Gastrocnemius medialis (tissue), 4 donors: Measurements from ENCODE around the gene KAT14.

Source experiments
- CTCF ChIP-seq, 5 experiments: fragments of 450-650 bp in 3 of 5; fragments of 200-600 bp in 2 of 5; sonication (generic) in 2 of 5; IDR thresholded peaks in 4 of 5; conservative IDR thresholded peaks in 1 of 5; 1 replicate in 4 of 5; 2 replicates in 1 of 5; pipeline ENCODE4 v1.5.1; 2016 to 2019; ENCODE audit warnings: antibody characterized with exemption in 5 of 5, mild to moderate bottlenecking in 3 of 5, moderate library complexity in 3 of 5
- POLR2A ChIP-seq, 2 donors: fragments of 450-650 bp; IDR thresholded peaks; one replicate each; pipeline ENCODE4 v1.6.1; 2017; ENCODE audit warnings: antibody characterized with exemption in 2 of 2, mild to moderate bottlenecking in 2 of 2, moderate library complexity in 2 of 2

GRCh38 chr20:18154342-18154741 is 16.7 kb downstream of the KAT14 start:
- no peak for TF ChIP-seq CTCF (IDR thresholded peaks at IDR 0.05 in 4 of 5, conservative IDR thresholded peaks at IDR 0.05 in 1 of 5)
- TF ChIP-seq POLR2A (IDR thresholded peaks at IDR 0.05) = no peak
